Caco-2 (cell line): ENCODE data around the gene TLL1. TPM values are rescaled to one million over a fixed set of nuclear protein-coding genes. Genes with fewer than 3 reads are reported as not detected.

ENCODE experiments used
- BruUV-seq: library from RNA; stranded (reverse); fragments of 400-500 nt; replicated peaks from 2 replicates; lab custom pipeline; 2021; lab: Mats Ljungman, UMichigan
- CTCF ChIA-PET: fragments of 300-600 bp; sonication (Branson Sonifier 250); formaldehyde crosslinking; loops from one replicate; lab custom pipeline; 2022; ENCODE audit warnings: antibody characterized with exemption; lab: Charles Lee
- POLR2A ChIA-PET: fragments of 300-600 bp; sonication (Branson Sonifier 250); formaldehyde crosslinking; loops from one replicate; lab custom pipeline; 2022; ENCODE audit warnings: antibody characterized with exemption; lab: Charles Lee
- DNase-seq, 2 experiments: peaks; one replicate each; pipeline versions ENCODE4 v3.0.0 to v3.0.0-alpha.2; 2020 to 2022
- H3K27me3 ChIP-seq: replicated peaks from 2 replicates; pipeline ENCODE4 v1.6.0; 2011; ENCODE audit warnings: low read length; ENCODE audit not compliant: control insufficient read depth, insufficient read depth
- H3K36me3 ChIP-seq: 2 replicates; pipeline ENCODE4 v1.5.1; 2011; ENCODE audit warnings: low read length; ENCODE audit not compliant: control insufficient read depth, insufficient read depth
- H3K4me1 ChIP-seq: fragments of 250-450 bp; sonication (Bioruptor Pico); 2 replicates; pipeline ENCODE4 v1.5.1; 2020; ENCODE audit warnings: mild to moderate bottlenecking
- H3K4me3 ChIP-seq: 2 replicates; pipeline ENCODE4 v1.5.1; 2011; ENCODE audit warnings: low read depth, mild to moderate bottlenecking, control low read depth, low read length
- H3K9me3 ChIP-seq: fragments of 250-450 bp; sonication (Bioruptor Pico); 2 replicates; pipeline ENCODE4 v1.5.1; 2020; ENCODE audit warnings: mild to moderate bottlenecking, moderate library complexity
- H3K27ac Mint-ChIP-seq: one replicate; pipeline ENCODE4 v1.8.0; 2022; ENCODE audit warnings: mixed read lengths; ENCODE audit not compliant: unreplicated experiment
- H3K27me3 Mint-ChIP-seq: one replicate; pipeline ENCODE4 v1.8.0; 2022; ENCODE audit warnings: mixed read lengths; ENCODE audit not compliant: insufficient read depth, unreplicated experiment
- H3K36me3 Mint-ChIP-seq: one replicate; pipeline ENCODE4 v1.8.0; 2022; ENCODE audit warnings: mild to moderate bottlenecking, mixed read lengths; ENCODE audit not compliant: insufficient read depth, unreplicated experiment
- H3K4me1 Mint-ChIP-seq: one replicate; pipeline ENCODE4 v1.8.0; 2022; ENCODE audit warnings: low read depth, mixed read lengths; ENCODE audit not compliant: unreplicated experiment
- H3K4me3 Mint-ChIP-seq: one replicate; pipeline ENCODE4 v1.8.0; 2022; ENCODE audit warnings: mild to moderate bottlenecking, moderate library complexity, mixed read lengths; ENCODE audit not compliant: unreplicated experiment
- H3K9me3 Mint-ChIP-seq: one replicate; pipeline ENCODE4 v1.8.0; 2022; ENCODE audit warnings: mixed read lengths; ENCODE audit not compliant: unreplicated experiment
- intact Hi-C: fragments of 100-400 bp; cut with micrococcal nuclease; formaldehyde crosslinking; loops from one replicate; pipeline ENCODE4 v1.10.0; 2022; ENCODE audit not compliant: unreplicated experiment
- total RNA-seq: library from RNA; stranded (reverse); gene quantifications from 2 replicates; pipeline ENCODE4 v1.2.3, GENCODE V29; 2022
- TF ChIP-seq, protein P1 (sequence below), 2 experiments: fragments of 200-600 bp in 1 of 2; IDR thresholded peaks; 1 replicate in 1 of 2; 2 replicates in 1 of 2; pipeline versions ENCODE4 v1.5.1 to v1.8.0; 2011 to 2022; ENCODE audit warnings: antibody characterized with exemption in 1 of 2, control low read depth in 1 of 2, inconsistent platforms in 1 of 2, low read depth in 1 of 2, low read length in 1 of 2, mild to moderate bottlenecking in 1 of 2, moderate library complexity in 1 of 2; ENCODE audit not compliant: insufficient read depth in 1 of 2, severe bottlenecking in 1 of 2, unreplicated experiment in 1 of 2

Gene TLL1
- total RNA-seq, 1 experiment from 2014 or later = 14.2 TPM

DNA sequence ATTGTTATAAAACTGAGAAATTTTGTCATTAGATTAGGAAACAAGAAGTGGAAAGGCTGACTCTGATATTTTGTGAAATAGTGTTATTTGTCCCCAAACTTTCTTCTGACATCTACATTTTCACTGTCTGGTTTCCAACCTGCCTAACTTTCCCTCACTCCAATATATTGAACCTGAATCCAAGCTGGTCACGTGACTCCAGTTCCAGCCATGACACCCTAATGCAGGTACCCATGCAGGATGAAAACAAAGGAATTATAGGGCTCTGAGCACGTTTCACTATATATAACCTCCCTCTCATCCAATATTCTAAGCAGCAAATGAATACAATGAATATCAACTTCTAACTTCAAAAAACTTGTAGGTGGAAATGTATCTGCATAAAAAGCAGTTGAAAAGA is 231.6 kb downstream of the TLL1 start:
- TF ChIP-seq, protein P1, sequence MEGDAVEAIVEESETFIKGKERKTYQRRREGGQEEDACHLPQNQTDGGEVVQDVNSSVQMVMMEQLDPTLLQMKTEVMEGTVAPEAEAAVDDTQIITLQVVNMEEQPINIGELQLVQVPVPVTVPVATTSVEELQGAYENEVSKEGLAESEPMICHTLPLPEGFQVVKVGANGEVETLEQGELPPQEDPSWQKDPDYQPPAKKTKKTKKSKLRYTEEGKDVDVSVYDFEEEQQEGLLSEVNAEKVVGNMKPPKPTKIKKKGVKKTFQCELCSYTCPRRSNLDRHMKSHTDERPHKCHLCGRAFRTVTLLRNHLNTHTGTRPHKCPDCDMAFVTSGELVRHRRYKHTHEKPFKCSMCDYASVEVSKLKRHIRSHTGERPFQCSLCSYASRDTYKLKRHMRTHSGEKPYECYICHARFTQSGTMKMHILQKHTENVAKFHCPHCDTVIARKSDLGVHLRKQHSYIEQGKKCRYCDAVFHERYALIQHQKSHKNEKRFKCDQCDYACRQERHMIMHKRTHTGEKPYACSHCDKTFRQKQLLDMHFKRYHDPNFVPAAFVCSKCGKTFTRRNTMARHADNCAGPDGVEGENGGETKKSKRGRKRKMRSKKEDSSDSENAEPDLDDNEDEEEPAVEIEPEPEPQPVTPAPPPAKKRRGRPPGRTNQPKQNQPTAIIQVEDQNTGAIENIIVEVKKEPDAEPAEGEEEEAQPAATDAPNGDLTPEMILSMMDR (IDR thresholded peaks at IDR 0.05; ENCODE audit: insufficient read depth in 1 of 2, low read depth in 1 of 2, low read length in 1 of 2, severe bottlenecking in 1 of 2, unreplicated experiment in 1 of 2) = no peak
- DNase-seq = no peak
- no peaks in the 10 kb centered on the region for H3K9me3 ChIP-seq
- no peaks in the 10 kb centered on the region for H3K27me3 ChIP-seq
- ChIA-PET CTCF (interaction anchor here (0.6 kb wide), 1 partner anchor 611 kb away, joined by 4 read pairs; no protein-coding TSS in a partner anchor), POLR2A (no interaction called here)
- intact Hi-C loops = no loop called here
- Mint-ChIP-seq H3K9me3 (no peaks in the 10 kb centered on the region), H3K27ac (no peak overlapping the region), H3K4me3 (no peak overlapping the region), H3K36me3 (no peaks in the 10 kb centered on the region), H3K4me1 (no peaks in the 10 kb centered on the region), H3K27me3 (peaks cover 6% of the 10 kb centered on the region)
- H3K4me3 ChIP-seq = no peak overlapping the region
- BruUV-seq = no TSS peak
- H3K4me1 ChIP-seq = no peaks in the 10 kb centered on the region
- no peaks in the 10 kb centered on the region for H3K36me3 ChIP-seq

- no TSS peak for BruUV-seq
- H3K4me1 Mint-ChIP-seq = no peaks in the 10 kb centered on the region
- TF ChIP-seq, protein P1 (IDR thresholded peaks at IDR 0.05; ENCODE audit: insufficient read depth in 1 of 2, low read depth in 1 of 2, low read length in 1 of 2, severe bottlenecking in 1 of 2, unreplicated experiment in 1 of 2) = no peak
- intact Hi-C loops = no loop called here
- no peaks in the 10 kb centered on the region for H3K36me3 Mint-ChIP-seq
- no peak overlapping the region for H3K27ac Mint-ChIP-seq
- H3K4me1 ChIP-seq = no peaks in the 10 kb centered on the region
- no peaks in the 10 kb centered on the region for H3K27me3 ChIP-seq
- ChIA-PET CTCF (no interaction called here), POLR2A (no interaction called here)
- no peak overlapping the region for H3K4me3 Mint-ChIP-seq
- DNase-seq = no peak
- H3K36me3 ChIP-seq = no peaks in the 10 kb centered on the region
- peaks cover 3% of the 10 kb centered on the region for H3K27me3 Mint-ChIP-seq
- H3K9me3 Mint-ChIP-seq = no peaks in the 10 kb centered on the region
- no peaks in the 10 kb centered on the region for H3K9me3 ChIP-seq
- H3K4me3 ChIP-seq = no peak overlapping the region
Observed at GRCh38 chr4:166121897-166122296, 248.9 kb downstream of the TLL1 start.

GRCh38 chr4:166123546-166123945 is 250.5 kb downstream of the TLL1 start:
- Histone ChIP-seq H3K27me3 (no peaks in the 10 kb centered on the region), H3K4me3 (no peak overlapping the region), H3K36me3 (no peaks in the 10 kb centered on the region), H3K4me1 (no peaks in the 10 kb centered on the region), H3K9me3 (no peaks in the 10 kb centered on the region)
- no peak for DNase-seq
- no peaks in the 10 kb centered on the region for H3K9me3 Mint-ChIP-seq
- no peaks in the 10 kb centered on the region for H3K4me1 Mint-ChIP-seq
- intact Hi-C loops = no loop called here
- peaks cover 3% of the 10 kb centered on the region for H3K27me3 Mint-ChIP-seq
- no peak overlapping the region for H3K4me3 Mint-ChIP-seq
- BruUV-seq = no TSS peak
- CTCF ChIA-PET = no interaction called here
- H3K27ac Mint-ChIP-seq = no peak overlapping the region
- POLR2A ChIA-PET = no interaction called here
- no peaks in the 10 kb centered on the region for H3K36me3 Mint-ChIP-seq
- TF ChIP-seq, protein P1 (IDR thresholded peaks at IDR 0.05; ENCODE audit: insufficient read depth in 1 of 2, low read depth in 1 of 2, low read length in 1 of 2, severe bottlenecking in 1 of 2, unreplicated experiment in 1 of 2) = no peak
